NCI-H524 (cell line): ENCODE results near the gene PAM16.
"Not testable (repeated sequence)": the region's sequence is repeated elsewhere in the genome, so short reads cannot be mapped to it uniquely, and the experiment has no call there.

Experiments
- DNase-seq, 2 experiments: peaks; one replicate each; lab custom pipeline; 2025; lab: John Stamatoyannopoulos, UW

Gene PAM16

DNA sequence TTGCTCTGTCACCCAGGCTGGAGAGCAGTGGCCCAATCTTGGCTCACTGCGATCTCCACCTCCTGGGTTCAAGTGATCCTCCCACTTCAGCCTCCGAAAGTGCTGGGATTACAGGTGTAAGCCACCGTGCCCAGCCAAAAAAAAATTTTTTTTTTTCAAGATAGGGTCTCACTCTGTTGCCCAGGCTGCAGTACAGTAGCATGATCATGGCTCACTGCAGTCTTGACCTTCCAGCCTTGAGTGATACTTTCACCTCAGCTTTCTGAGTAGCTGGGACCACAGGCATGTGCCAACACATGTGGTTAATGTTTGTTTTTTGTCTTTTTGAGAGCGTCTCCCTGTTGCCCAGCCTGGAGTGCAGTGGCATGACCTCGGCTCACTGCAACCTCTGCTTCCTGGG lies 1.7 kb upstream of the PAM16 start:
- no peak for DNase-seq

DNA sequence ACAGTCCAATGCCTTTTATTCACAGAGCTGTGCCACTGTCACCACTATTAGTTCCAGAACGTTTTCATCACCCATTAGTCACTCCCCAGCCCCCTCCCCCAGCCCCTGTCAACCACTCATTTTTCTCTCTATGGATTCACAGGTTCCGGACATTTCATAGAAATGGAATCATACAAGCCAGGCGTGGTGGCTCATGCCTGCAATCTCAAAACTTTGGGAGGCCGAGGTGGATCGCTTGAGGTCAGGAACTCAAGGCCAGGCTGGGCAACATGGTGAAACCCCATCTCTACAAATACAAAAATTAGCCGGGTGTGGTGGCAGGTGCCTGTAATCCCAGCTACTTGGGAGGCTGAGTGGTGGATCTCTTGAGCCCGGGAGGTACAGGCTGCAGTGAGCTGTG lies 759 bp upstream of the PAM16 start:
- DNase-seq = no peak

DNA sequence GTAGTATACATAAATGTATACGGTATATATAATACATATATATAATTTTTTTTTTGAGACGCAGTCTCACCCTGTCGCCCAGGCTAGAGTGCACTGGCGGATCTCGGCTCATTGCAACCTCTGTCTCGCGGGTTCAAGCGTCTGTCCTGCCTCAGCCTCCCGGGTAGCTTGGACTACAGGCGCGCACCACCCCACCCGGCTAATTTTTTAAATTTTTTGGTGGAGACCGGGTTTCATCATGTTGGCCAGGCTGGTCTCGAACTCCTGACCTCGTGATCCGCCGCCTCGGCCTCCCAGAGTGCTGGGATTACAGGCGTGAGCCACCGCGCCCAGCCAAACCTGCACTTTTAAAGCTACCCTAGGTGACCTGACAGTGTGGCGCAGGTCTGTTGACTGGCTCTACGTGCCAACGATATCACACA lies 745 bp downstream of the PAM16 start:
- DNase-seq = no peak

DNA sequence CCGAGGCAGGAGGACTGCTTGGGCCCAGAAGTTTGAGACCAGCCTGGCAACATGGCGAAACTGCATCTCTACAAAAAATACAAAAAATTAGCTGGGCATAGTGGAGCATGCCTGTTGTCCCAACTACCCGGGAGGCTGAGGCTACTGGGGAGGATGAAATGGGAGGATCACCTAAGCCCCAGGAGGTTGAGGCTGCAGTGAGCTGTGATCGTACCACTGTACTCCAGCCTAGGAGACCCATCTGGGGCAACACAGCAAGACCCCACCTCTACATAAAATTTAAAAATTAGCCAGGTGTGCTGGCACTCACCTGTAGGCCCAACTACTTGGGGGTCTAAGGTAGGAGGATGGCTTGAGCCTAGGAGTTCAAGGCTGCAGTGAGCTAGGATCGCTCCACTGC lies 1.8 kb downstream of the PAM16 start:
- DNase-seq = no peak

DNA sequence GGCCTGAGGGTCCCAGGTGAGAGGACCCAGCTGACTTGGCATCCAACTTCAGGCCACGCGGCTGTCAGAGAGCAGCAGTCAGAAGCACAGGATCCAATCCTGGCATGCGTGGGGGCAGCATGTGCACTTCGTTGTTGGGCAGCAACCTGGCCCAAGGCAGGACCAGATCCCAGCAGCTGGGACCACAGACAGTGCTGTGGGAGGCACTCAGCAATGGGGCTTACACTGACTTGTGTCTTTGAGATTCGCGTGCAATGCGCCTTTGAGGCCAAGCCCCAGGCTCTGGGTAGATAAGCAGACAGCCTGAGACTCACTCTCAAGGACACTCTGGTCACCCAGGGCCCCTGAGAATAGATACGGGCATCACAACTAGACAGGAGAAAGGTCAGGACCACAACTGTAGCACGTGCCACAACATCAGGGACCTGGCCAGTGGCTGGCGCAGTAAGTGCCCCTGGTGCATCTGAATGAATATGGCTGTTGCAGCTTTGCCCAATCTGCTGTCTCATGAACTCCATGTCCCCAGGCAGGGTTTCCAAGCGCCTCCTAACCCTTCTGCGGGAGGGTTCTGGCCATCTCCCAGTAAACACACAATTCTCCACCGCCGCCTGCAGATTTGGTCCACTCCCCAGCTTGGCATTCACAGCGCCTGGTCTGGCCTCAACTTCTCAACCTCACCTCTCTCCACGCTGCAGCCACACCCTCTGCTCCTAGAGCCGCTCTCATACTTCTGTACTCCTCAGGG lies 3.2 kb downstream of the PAM16 start:
- no peak for DNase-seq

DNA sequence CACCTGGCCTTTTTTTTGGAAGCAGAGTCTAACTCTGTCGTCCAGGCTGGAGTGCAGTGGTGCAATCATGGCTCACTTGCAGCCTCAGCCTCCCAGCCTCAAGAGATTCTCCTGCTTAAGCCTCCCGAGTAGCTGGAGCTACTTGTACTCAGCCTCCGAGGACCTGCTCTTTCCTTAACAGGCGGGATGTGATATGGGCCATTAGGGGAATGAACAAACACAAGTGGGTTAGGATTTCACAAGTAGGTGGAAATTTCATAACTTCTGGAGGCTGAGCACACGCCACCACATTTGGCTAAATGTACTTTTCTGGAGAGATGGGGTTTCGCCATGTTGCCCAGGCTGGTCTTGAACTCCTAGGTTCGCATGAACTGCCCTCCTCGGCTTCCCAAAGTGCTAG lies 4.1 kb downstream of the PAM16 start:
- DNase-seq = no peak

DNA sequence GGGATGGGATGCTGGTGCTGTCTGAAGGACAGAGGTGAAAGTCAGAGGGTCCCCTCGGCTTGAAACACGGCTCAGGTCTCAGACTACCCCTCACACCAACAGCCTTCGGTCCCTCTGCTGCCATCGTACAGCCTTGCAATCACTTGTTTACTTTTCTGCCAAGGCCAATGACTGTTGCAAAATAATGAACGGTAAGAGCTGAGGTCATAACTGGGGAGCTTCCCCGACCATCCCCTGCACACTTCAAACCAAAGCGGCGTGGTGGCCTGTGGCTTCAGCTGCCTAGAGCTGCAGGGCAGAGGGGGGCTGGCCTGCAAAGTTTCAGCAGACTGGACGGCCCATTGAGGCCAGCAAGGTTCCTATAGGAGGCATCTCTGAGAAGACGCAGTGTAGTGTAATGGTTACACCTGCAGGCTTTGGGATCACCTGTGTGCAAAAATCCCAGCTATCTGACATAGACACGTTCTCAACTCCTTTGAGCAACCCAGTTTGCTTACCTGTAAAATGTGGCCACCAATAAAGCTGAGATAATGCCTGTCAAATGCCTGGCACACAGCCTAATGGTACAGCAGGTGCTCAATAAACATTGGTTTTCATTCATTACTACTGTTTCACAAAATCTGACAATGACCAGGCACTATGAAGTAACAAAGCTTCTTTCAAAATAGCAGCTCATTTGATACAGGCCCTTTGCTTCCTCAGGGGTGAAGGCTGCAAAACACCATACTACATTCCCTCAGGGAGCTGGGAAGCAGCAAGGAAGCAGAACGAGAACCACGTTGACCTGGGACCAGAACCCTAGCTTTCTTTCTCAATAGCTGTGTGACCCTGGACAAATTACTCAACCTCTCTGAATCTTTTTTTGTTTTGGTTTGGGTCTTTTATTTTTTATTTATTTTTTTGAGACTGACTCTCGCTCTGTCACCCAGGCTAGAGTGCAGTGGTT lies 5.0 kb downstream of the PAM16 start:
- DNase-seq = no peak

DNA sequence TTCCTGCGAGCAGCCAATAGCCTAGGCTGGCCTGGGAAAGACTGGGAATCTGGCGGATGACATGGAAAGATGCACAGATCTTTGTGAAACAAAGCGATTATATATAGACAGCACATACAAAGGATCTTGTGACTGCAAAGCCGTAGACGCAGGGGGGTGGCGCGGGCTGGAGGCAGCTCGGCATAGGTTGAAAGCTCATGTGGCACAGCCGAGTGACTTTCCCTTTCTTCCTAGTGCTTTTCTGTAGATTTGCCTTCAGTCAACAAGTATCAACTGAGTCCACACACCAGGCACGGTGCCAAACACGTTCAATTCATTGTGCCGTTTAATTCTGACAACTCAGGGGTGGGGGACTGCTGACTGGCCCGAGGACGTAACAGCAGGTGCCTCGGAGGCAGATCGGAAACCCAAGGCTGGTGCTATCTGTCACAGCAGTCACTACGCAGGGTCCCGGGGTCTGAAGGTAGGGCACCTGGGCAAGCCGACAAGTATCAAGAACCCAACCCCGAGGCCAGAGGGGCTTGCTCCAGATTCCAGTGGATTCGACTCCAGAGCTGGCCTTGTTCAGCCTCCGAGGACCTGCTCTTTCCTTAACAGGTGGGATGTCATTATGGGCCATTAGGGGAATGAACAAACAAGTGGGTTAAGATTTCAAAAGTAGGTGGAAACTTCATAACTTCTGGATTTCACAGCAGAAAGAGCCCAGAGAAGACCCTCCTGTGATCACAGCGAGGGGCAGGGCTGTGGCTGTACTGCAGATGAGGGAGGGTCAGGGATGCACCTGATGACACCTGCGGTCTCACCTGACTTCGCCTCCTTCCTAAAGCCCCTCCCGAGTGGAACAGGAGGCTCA lies 5.9 kb downstream of the PAM16 start:
- no peak for DNase-seq

DNA sequence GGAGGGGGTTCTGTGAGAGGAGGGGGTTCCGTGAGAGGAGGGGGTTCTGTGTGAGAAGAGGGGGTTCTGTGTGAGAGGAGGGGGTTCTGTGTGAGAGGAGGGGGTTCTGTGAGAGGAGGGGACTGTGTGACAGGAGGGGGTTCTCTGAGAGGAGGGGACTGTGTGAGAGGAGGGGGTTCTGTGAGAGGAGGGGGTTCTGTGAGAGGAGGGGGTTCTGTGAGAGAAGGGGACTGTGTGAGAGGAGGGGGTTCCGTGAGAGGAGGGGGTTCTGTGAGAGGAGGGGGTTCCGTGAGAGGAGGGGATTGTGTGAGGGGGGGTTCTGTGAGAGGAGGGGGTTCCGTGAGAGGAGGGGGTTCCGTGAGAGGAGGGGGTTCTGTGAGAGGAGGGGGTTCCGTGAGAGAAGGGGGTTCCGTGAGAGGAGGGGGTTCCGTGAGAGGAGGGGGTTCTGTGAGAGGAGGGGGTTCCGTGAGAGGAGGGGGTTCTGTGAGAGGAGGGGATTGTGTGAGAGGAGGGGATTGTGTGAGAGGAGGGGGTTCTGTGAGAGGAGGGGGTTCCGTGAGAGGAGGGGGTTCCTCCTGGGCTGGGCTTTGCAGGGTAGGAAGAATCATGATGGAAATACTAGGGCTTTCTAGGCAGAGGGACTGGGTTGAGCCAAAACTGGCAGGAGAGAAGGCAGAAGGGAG lies 6.7 kb downstream of the PAM16 start:
- not testable (repeated sequence) for DNase-seq

DNA sequence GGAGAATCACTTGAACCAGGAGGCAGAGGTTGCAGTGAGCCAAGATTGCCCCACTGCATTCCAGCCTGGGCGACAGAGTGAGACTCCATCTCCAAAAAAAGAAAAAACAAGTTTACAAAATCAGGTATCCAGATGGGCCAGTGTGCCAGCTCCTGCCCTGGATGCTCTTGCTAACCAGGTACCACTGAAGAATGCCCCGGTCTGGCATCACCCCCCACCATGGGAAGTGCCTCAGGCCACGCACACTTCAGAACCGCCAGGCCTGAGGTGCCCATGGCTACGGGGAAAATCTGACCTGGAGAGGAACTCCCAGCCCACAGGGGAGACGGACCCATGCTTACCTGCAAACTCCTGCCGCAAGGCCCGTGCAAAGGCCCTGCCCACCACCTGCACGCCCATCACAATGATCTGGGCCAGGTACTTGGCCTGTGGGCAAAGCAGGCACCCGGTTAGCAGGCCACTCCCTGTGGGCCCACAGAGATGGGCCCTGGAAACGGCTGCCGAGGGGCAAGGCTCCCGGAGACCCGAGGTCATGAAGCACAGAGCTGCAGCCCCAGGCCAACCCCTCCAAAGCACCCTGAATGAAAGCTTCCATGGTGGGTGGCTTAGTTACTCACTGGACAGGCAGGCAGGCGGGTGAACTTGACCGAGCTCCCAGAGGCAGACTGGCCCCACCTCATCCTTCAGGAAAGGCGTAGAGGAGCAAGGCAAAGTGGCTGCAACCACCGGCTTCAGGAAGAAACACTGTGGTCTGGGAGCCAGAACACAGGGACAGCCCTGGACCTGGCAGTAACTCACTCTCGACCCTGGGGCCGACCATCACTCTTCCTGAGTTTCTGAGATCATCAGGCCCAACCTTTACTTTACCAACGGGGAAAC lies 8.0 kb downstream of the PAM16 start:
- no peak for DNase-seq

DNA sequence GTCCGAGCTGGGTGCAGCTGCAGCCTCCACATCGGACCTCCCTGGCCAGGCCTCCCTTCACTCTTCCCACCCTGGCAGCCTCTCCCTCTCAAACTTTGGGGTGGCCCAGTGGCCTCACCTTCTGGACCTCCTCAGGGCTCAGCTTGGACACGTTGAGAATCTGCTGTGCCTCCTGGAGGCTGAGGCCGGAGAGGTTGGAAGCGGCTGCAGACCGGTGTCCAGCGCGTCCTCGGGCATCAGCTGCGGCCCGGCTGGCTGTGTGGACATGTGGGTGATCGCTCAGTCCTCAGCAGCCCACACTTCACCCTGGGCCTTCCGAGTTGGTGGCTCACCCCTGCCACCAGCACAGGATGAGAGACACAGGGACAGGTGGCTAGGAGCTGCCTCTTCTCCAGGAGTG lies 9.9 kb downstream of the PAM16 start:
- DNase-seq = no peak

DNA sequence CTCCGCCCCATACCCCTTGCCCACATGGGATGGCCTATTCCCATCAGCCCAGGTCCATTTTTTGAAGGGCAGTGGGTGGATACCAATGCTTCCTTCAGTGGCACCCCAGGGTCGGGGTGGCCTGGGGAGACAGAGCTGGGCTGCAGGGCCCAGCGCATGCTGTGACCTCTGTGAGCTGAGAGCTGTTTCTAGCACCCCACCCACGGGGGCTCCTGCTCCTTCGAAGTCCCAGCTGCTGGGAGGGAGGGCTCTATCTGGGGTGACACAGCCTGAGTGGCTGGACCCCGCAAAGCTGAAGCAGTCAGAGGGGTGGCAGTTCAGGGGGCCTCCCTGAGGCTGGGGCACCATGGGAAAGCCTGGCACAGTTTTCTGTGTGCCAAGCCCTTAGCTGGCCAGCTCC lies 10.7 kb downstream of the PAM16 start:
- DNase-seq = no peak

DNA sequence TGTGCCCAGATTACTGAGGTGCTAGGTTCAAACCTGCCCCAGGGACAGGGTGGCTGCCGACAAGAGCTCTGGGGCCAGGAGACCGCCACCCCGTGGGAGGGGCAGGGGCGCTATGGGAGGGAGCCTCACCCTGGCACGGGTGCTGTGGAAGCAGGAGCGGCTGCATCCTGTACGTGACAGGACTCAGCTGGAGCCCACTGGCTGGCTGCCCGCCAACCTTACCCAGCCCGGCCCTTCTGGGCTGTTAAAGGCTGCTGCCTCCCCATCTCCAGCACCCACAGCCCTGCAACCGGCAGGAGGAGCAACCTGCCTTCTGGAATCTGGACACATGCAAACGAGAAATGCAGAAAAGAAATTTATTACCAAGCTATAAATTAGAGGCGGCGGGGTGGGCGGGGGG lies 11.2 kb downstream of the PAM16 start:
- DNase-seq = peak in 1 of 2 experiments; percentile 77

DNA sequence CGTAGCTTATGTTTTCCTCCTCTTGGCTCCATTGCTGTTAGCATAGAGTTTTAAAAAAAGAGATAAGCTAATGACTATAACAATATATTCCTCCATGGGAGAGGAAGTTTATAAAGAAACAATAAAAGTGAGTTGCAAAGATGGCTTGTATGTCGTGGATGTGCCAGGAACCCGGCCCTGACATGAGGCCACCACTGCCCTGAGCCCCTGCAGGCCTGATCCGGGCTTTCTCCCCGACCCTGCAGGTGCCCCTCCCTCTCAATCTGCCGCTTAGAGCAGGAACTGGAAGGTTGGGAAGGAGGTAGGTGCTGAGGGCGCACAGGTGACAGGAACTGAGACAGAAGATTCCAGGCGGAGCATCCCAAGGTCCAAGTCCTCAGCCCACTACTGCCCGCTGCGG lies 11.7 kb downstream of the PAM16 start:
- DNase-seq = no peak

DNA sequence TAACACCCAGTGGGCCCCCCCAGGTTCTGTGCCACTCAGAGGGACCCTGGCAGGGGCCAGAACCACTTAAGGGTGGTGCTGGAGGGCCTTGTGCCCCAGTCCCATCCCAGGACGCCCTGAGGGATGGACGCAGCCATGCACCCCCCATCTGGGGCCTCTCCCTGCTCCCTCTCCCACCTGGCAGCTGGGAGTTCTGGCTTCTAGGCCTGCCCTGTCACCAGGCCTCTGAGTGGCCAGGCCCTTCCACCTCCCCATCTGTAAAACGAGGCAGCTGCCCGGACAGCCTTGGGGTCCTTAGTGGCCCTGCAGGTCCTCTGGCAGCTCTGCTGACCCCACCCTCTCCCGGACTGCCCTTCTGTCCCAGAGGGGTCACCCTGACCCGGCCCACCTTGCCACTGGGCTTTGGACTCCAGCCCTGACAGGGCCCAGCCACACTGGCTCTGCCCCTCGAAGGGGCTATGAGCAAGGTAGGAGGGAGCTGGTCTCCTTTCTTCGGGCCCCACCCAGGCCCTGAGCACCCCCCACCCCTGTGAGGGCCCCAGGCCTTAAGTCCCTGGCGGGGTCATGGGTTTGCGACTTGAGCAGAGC lies 12.3 kb downstream of the PAM16 start:
- DNase-seq = no peak

DNA sequence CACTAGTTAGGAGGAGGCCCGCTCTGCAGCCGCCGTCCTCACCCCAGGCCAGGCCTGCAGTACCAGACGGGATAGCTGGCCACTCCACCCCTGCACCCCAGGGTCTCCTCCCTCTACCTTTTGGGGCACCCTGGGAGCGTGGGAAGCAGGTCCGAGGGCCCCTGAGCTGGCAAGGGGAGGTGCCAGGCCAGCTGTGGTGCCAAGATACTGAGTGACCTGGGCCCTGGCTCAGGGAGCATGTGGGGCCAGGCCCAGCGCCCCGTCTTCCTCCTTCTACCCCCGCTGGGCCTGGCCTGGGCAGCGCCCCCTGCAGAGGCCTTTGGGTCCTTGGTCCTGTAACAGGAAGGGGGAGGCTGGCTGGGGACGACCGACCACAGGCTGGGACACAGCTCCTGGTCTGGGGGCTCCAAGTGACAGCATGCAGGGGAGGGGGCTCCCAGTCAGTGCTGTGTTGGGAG lies 13.0 kb downstream of the PAM16 start:
- DNase-seq = no peak

DNA sequence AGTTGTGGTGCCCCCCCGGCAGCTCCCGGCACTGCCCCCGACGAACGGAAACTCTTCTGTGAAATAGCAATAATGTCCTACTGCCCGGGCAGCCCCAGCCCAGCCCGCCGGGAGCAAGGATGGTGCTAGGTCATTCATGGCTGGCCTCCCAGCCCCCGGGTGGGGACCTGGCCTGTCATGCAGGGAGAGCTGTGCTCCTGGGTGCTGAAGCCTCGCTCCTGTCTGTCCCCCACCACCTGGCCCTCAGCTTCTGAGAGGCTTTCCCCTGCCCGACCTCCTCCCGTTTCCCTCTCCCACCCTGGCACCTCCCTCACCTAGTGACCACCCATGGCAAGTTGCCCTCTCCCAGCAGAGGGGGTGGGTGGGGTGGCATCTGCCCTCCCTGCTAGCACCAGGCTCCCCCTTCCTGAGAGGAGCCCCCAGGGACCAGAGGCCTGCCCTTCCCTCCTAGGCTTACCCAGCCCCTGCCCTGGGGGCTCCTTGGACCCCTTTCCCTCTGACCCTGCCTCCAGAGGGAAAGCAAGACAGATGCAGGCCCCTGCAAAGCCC lies 13.5 kb downstream of the PAM16 start:
- no peak for DNase-seq

DNA sequence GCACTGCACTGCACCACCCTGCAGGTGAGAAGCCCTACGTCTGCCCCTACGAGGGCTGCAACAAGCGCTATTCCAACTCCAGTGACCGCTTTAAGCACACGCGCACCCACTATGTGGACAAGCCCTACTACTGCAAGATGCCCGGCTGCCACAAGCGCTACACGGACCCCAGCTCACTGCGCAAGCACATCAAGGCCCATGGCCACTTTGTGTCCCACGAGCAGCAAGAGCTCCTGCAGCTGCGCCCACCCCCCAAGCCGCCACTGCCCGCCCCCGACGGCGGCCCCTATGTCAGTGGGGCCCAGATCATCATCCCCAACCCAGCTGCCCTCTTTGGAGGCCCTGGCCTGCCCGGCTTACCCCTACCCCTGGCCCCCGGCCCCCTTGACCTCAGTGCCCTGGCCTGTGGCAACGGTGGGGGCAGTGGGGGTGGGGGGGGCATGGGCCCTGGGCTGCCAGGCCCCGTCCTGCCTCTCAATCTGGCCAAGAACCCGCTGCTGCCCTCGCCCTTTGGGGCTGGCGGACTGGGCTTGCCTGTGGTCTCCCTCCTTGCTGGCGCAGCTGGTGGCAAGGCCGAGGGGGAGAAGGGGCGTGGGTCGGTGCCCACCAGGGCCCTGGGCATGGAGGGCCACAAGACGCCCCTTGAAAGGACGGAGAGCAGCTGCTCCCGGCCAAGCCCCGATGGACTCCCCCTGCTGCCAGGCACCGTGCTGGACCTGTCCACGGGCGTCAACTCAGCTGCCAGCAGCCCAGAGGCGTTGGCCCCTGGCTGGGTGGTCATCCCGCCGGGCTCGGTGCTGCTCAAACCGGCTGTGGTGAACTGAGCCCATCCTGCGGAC lies 14.2 kb downstream of the PAM16 start:
- DNase-seq = no peak
